ENCODE data around the gene MYO19.

MYO19 gene

DNA sequence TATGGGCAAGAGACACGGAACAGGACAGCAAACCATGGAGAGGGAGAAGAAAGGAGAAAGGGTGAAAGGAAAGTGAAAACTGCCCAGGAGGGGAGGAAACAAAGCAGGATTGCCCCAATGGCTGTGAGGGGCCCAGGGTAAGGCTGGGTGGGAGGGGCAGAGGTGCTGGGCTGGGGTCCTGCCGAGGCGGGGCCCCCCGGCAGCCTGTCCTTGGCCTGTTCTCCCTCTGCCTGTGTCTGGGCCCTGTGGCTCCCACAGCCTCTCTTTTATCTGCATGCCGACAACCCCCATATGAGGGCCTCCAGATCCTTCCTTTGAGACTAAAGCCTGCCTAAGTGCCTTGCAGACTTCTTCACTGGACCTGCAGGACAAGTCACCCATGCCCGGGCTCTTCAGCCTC is 32.7 kb downstream of the MYO19 start:
- Histone ChIP-seq H3K9me3 (ENCODE audit: low read length) (no peaks in the 10 kb centered on the region), H2AFZ (ENCODE audit: low read depth, low read length) (no peak overlapping the region), H3K4me1 (ENCODE audit: insufficient read depth, low read length) (no peaks in the 10 kb centered on the region), H3K4me3 (ENCODE audit: low read length) (no peak overlapping the region), H3K27me3 (ENCODE audit: insufficient read depth, low read length) (no peaks in the 10 kb centered on the region), H3K36me3 (ENCODE audit: insufficient read depth, low read length) (peaks cover 76% of the 10 kb centered on the region)

DNA sequence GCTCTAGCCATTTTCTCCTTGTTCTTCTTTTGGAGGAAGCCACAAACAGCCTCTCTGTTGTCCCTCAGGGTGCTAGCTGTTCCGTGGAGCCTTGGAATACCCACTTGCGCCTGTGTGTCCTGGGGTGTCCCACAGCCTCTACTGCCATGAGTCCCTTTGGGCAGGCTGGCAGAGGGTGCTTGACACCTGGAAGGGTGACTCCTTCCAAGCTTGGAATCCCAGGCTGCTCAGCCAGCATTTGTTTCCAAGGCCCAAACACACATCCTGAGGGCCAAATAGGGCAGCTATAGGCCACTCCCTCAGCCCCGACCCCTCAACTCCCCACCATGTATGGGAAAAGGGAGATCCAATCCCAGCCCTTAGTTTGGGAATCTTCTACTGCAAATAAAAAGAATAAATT is 33.3 kb downstream of the MYO19 start:
- H3K36me3 ChIP-seq (ENCODE audit: insufficient read depth, low read length): peaks cover 74% of the 10 kb centered on the region
- no peaks in the 10 kb centered on the region for H3K9me3 ChIP-seq (ENCODE audit: low read length)
- no peaks in the 10 kb centered on the region for H3K27me3 ChIP-seq (ENCODE audit: insufficient read depth, low read length)
- H3K4me1 ChIP-seq (ENCODE audit: insufficient read depth, low read length): peaks cover 6% of the 10 kb centered on the region
- H3K4me3 ChIP-seq (ENCODE audit: low read length): no peak overlapping the region
- no peak overlapping the region for H2AFZ ChIP-seq (ENCODE audit: low read depth, low read length)

DNA sequence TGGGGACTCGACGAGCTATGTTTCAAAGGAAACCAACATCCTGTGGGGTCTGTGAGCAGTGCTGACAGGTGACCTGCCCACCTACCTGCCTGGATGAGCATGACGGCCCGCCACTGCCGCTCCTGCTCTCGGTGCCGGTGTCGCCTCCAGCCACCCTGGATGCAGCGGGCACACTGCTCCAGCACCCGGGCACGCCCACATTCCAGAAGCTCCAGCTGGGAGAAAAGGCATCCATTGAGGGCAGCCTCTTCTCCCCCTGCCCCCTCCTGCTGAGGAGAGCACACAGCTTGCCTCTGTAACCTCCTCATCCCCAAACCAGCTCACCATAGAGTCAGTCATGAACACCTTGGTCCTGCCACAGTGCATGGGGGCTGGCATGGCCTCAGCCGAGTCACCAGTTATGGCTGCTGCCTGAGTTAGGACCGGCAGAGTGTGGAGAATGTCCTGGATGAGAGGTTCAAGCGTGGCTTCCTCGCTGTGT is 33.9 kb downstream of the MYO19 start:
- no peaks in the 10 kb centered on the region for H3K27me3 ChIP-seq (ENCODE audit: insufficient read depth, low read length)
- H3K9me3 ChIP-seq (ENCODE audit: low read length): no peaks in the 10 kb centered on the region
- peaks cover 69% of the 10 kb centered on the region for H3K36me3 ChIP-seq (ENCODE audit: insufficient read depth, low read length)
- peaks cover 11% of the 10 kb centered on the region for H3K4me1 ChIP-seq (ENCODE audit: insufficient read depth, low read length)
- no peak overlapping the region for H2AFZ ChIP-seq (ENCODE audit: low read depth, low read length)
- no peak overlapping the region for H3K4me3 ChIP-seq (ENCODE audit: low read length)

DNA sequence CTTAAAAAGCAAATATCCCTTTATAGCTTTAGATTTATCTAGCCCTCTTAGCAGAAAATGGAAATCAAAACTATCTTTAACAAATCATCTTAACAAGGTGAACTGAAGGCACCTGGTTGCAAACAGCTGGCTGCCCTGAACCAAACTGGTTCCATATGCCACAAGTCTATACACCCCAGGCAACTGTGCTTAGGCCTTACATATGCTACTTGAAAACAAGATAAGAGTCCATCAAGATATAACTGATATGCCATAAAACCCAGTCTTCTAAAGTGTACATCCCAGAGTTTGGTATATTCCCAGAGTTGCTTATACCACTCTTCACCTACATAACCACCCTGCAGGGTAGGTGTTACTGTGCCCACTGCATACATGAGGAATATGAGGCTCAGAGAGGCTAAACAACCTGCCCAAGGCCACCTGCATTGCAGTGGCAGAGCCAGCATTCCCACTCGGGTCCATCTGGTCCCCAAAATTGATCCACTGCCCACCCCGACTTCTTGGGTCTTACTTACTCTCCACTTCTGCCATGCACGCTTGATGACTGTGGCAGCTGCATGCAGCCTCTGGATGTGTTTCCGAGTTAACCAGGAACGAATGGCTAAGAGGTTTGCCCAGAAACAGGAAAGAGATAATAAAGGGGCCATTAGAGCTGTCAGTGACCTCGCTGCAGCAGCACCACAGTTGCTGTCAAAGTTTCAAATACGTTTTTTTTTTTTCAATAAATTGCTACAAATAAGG is 35.9 kb downstream of the MYO19 start:
- H3K4me3 ChIP-seq (ENCODE audit: low read length): no peak overlapping the region
- peaks cover 20% of the 10 kb centered on the region for H3K4me1 ChIP-seq (ENCODE audit: insufficient read depth, low read length)
- H3K36me3 ChIP-seq (ENCODE audit: insufficient read depth, low read length): peaks cover 70% of the 10 kb centered on the region
- no peaks in the 10 kb centered on the region for H3K9me3 ChIP-seq (ENCODE audit: low read length)
- H3K27me3 ChIP-seq (ENCODE audit: insufficient read depth, low read length): no peaks in the 10 kb centered on the region
- H2AFZ ChIP-seq (ENCODE audit: low read depth, low read length): no peak overlapping the region

DNA sequence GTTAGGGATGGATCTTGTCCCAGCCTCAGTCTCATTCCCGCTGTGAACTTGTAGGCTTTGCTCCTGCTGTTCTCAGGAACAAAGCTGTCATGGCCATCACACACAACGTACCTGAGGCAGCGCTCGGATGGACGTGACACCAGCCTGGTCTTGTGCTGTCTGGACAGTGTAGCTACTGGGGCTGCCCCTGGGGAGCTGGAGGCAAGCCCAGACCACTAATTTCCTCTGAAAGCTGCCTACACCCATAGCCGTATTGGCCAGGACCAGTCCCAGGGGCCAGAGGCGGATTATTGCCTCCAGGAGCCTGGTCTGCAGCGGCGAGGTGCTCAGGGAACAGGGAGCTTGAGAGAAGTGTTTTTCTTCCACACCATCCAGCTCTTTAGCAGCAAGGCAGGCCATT is 36.5 kb downstream of the MYO19 start:
- Histone ChIP-seq H3K36me3 (ENCODE audit: insufficient read depth, low read length) (peaks cover 72% of the 10 kb centered on the region), H3K4me1 (ENCODE audit: insufficient read depth, low read length) (peaks cover 20% of the 10 kb centered on the region), H3K4me3 (ENCODE audit: low read length) (no peak overlapping the region), H3K27me3 (ENCODE audit: insufficient read depth, low read length) (no peaks in the 10 kb centered on the region), H2AFZ (ENCODE audit: low read depth, low read length) (no peak overlapping the region), H3K9me3 (ENCODE audit: low read length) (no peaks in the 10 kb centered on the region)

DNA sequence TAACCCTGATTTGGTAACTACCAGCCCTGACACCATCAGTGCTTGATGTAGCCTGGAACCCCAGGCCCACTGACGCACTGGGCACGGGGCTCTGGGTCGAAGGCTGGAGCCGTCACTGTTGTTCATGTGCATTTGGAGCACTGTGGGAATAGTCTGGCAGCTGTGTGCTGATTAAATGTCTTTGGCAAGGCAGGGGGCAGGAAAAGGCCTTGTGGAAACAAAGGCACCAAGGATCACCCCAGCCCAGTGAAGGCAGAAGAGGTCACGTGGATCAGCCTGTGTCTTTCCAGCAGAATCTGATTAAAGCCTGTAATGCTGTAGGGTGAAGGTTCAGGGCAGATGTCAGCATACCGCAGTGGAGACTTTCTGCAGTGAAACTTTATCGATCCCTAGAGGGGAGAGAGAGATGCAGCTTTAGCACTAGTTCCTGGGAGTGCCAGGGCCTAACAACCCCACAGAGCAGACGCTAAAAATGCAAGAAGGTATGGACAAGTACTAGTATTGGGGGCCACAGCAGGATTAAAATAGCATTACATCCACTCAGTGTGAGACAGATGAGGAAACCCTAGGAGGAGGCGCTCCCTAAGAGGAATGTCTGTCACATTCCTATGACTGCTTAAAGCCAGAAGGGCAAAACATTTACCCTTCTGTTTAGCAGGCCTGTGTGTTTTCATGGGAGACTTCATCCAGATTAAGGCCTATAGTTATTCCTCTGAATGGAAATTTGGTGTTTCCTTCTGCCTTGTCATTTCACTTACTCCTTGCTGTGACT is 38.5 kb downstream of the MYO19 start:
- Histone ChIP-seq H3K36me3 (ENCODE audit: insufficient read depth, low read length) (peaks cover 78% of the 10 kb centered on the region), H3K4me3 (ENCODE audit: low read length) (no peak overlapping the region), H3K27me3 (ENCODE audit: insufficient read depth, low read length) (no peaks in the 10 kb centered on the region), H3K4me1 (ENCODE audit: insufficient read depth, low read length) (peaks cover 20% of the 10 kb centered on the region), H3K9me3 (ENCODE audit: low read length) (no peaks in the 10 kb centered on the region), H2AFZ (ENCODE audit: low read depth, low read length) (no peak overlapping the region)

DNA sequence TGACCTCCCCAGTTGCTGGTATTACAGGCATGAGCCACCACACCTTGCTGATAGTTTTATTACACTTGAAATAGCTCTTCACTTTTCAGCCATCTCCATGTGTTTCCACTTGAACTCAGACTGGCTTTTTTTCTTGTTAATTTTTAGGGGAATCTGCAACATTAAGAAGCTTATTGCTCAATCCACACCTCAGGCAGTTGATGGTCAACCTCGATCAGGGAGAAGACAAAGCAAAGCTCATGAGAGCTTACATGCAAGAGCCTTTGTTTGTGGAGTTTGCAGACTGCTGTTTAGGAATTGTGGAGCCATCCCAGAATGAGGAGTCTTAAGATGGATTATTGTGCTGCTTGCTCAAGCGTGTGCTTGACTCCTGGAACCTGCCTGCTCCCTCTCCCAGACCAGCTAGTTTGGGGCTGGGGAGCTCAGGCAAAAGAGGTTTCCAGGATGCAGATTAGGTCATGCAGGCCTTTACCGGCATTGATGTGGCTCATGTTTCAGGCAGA is 39.5 kb downstream of the MYO19 start:
- H3K27me3 ChIP-seq (ENCODE audit: insufficient read depth, low read length): no peaks in the 10 kb centered on the region
- H2AFZ ChIP-seq (ENCODE audit: low read depth, low read length): no peak overlapping the region
- peaks cover 73% of the 10 kb centered on the region for H3K36me3 ChIP-seq (ENCODE audit: insufficient read depth, low read length)
- peaks cover 20% of the 10 kb centered on the region for H3K4me1 ChIP-seq (ENCODE audit: insufficient read depth, low read length)
- H3K4me3 ChIP-seq (ENCODE audit: low read length): no peak overlapping the region
- H3K9me3 ChIP-seq (ENCODE audit: low read length): no peaks in the 10 kb centered on the region

DNA sequence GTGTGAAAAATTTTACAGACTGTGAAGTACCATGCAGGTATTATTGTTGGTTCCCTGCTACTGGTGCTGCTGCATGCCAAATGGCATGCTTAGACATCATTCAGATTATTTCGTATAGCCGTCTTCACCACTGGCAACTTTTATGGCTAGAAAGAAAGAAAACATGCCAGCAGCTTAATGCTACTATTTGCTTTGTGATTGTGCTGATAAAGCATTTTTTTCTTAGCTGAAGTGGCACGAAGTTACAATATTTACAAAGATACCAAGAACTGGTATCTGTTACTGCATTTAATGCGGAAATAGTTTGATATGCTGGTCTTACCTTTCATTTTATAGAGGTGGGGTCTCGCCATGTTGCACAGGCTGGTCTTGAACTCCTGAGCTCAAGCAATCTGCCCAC is 40.0 kb downstream of the MYO19 start:
- no peak overlapping the region for H2AFZ ChIP-seq (ENCODE audit: low read depth, low read length)
- H3K9me3 ChIP-seq (ENCODE audit: low read length): no peaks in the 10 kb centered on the region
- peaks cover 20% of the 10 kb centered on the region for H3K4me1 ChIP-seq (ENCODE audit: insufficient read depth, low read length)
- peaks cover 72% of the 10 kb centered on the region for H3K36me3 ChIP-seq (ENCODE audit: insufficient read depth, low read length)
- no peaks in the 10 kb centered on the region for H3K27me3 ChIP-seq (ENCODE audit: insufficient read depth, low read length)
- no peak overlapping the region for H3K4me3 ChIP-seq (ENCODE audit: low read length)

DNA sequence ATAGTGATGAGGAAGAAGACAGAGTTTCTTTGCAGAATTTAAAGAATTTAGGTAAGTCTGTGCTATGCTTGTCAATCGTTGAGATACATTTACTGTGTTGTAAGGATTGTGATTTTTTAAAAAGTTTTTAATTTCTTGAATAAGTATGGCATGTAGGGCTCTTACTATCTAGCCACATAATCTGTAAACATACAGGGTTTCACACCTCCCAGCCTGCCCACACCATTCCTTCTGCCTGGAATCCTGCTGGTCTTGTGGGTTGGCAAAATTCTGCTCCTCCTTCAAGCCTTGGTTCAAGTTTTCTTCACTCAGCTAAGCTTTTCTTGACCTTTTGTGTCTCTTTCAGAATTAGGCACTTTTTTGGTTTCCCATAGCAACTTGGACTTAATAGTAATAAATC is 40.7 kb downstream of the MYO19 start:
- no peaks in the 10 kb centered on the region for H3K9me3 ChIP-seq (ENCODE audit: low read length)
- H3K4me1 ChIP-seq (ENCODE audit: insufficient read depth, low read length): peaks cover 20% of the 10 kb centered on the region
- H3K36me3 ChIP-seq (ENCODE audit: insufficient read depth, low read length): peaks cover 70% of the 10 kb centered on the region
- no peak overlapping the region for H3K4me3 ChIP-seq (ENCODE audit: low read length)
- no peak overlapping the region for H2AFZ ChIP-seq (ENCODE audit: low read depth, low read length)
- H3K27me3 ChIP-seq (ENCODE audit: insufficient read depth, low read length): no peaks in the 10 kb centered on the region

DNA sequence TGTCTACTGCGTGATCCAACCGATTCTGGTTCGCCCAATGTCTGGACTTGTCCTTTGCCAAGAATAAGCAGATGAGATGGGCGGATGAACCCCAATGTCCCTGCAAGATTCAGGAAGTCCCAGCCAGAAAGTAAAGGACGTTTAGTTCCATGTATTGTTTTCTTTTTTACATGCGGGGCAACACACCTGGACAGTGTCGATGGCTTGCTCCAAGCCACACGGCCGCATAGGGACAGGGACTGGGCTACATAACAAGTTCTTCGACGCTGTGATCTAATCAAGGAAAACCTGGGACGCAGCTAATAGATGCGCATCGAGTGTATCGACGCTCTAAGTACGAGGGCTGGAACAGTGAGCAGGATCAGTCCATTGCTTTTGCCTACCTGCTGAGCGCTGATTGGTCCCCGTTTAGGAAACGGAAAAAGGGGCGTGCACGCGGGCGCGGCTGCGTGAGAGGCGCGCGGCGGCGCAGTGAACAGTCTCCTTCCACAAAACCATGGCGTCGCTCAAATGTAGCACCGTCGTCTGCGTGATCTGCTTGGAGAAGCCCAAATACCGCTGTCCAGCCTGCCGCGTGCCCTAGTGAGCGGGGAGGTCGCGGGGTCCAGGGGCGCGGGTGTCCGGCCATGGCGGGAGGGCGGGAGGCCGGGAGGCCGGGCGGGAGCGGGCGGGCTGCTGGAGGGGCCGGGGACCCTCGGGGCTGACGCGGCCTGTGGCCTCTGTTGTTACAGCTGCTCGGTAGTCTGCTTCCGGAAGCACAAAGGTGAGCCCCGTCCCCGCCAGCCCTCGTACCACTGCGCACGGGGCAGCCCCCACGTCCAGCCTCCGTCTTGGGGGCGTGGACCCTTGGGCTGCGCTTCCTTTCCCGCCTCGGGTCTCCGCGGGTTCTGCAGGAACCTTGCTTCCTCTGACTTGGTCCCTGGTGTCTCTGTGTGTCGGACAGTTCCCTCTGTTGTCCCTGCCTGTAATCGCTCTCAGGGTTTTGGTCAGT is 48.2 kb downstream of the MYO19 start, which contains the start of gene ZNHIT3:
ZNHIT3 (plus strand) TSS at position 478 of the 991 bp plus-strand sequence; CDS start at position 497, 19 bp downstream.
- Histone ChIP-seq H3K4me1 (ENCODE audit: insufficient read depth, low read length) (peaks cover 10% of the 10 kb centered on the region), H3K9me3 (ENCODE audit: low read length) (no peaks in the 10 kb centered on the region), H3K27me3 (ENCODE audit: insufficient read depth, low read length) (peaks cover 11% of the 10 kb centered on the region), H3K36me3 (ENCODE audit: insufficient read depth, low read length) (peaks cover 11% of the 10 kb centered on the region), H2AFZ (ENCODE audit: low read depth, low read length) (peak within 1 kb of the TSS; percentile 28), H3K4me3 (ENCODE audit: low read length) (peak within 1 kb of the TSS; percentile 92)

DNA sequence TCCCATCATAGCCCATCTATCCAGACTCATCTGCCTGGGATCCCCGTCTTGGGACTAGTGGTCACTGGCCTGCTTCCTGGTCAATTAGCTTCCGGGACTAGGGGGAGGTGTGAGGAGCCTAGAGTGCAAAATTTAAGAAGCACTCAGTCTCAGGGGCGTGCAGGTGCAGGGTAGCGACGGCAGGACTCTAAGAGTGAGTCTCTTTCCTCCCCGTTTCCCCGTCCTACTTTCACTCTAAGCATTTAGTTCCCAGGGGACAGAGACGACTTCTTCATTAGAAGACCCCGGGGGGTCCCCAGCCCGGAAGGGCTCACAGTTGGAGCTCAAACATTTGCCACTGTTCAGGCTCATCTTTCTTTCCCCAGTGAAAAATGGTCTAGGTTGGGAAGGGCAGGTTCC is 48.9 kb downstream of the MYO19 start:
- peaks cover 10% of the 10 kb centered on the region for H3K4me1 ChIP-seq (ENCODE audit: insufficient read depth, low read length)
- no peaks in the 10 kb centered on the region for H3K9me3 ChIP-seq (ENCODE audit: low read length)

DNA sequence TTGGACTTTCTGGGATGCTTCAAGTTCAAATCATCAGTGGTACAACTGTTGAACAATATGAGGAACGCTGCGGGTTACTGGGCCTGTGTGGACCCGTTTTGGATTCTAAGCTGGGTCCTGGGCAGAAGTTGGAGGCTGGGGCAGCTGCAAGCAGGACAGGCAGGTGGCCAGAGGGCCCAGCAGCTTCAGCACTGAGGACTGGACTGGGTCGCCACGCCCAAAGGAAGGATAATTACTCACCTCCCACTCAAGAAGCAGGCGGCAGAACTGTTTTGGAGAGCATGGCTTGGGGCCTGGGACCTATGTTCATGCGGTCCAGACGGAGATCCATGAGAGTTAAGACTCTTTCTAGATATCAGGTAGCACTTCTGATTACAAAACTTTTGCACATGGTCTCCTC is 49.6 kb downstream of the MYO19 start:
- Histone ChIP-seq H3K4me1 (ENCODE audit: insufficient read depth, low read length) (peaks cover 10% of the 10 kb centered on the region), H2AFZ (ENCODE audit: low read depth, low read length) (no peak overlapping the region), H3K27me3 (ENCODE audit: insufficient read depth, low read length) (peaks cover 11% of the 10 kb centered on the region), H3K9me3 (ENCODE audit: low read length) (no peaks in the 10 kb centered on the region), H3K36me3 (ENCODE audit: insufficient read depth, low read length) (peaks cover 3% of the 10 kb centered on the region), H3K4me3 (ENCODE audit: low read length) (no peak overlapping the region)

More for the DNA sequence above, 48.9 kb downstream of the MYO19 start:
- H2AFZ ChIP-seq (ENCODE audit: low read depth, low read length): peak overlapping the region; percentile 28
- H3K4me3 ChIP-seq (ENCODE audit: low read length): peak overlapping the region; percentile 92
- H3K36me3 ChIP-seq (ENCODE audit: insufficient read depth, low read length): peaks cover 4% of the 10 kb centered on the region
- H3K27me3 ChIP-seq (ENCODE audit: insufficient read depth, low read length): peaks cover 11% of the 10 kb centered on the region
